ENCODE results near the gene L2HGDH.

L2HGDH gene

DNA sequence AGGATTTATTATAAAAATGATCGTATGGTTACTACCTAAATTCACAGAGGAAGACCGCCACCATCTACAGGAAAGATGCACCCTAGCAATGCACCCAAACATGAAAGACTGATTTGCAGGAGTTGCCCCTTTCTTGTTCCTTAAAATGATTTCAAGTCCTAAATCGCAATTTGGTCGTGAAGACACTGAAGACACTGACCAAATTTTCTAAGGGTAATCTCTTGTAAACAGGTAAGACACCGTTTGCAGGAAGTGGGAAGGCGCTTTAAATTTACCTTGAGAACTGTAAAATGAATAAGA lies 81.7 kb downstream of the L2HGDH start:
- TF ChIP-seq CTCF (IDR thresholded peaks at IDR 0.05; ENCODE audit: low read depth, low read length) = no peak
- in situ Hi-C loops (cut with HindIII; ENCODE audit: low sequenced_read_pairs) = no loop called here
- peak overlapping the region; percentile 85 for H3K4me3 ChIP-seq (ENCODE audit: low read depth, low read length)

DNA sequence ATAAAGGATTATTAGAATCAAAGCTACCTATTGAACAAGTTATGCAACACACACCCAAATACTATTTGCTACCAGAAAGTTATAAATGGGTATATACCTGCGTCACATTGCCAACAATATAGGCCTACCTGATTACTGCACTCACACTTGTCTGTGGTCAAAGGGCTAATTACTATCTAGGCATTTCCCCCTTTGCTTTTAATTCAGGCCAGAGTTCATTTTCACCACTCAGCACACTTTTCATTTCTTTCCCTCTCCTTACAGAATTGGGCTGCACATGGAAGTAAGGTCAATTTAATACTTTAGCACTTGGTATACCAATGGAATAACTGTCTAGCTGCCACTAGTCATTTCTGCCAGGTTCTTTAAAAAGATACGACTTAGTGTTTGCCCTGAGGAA lies 82.3 kb downstream of the L2HGDH start:
- in situ Hi-C loops (cut with HindIII; ENCODE audit: low sequenced_read_pairs) = no loop called here
- peak overlapping the region; percentile 85 for H3K4me3 ChIP-seq (ENCODE audit: low read depth, low read length)
- TF ChIP-seq CTCF (IDR thresholded peaks at IDR 0.05; ENCODE audit: low read depth, low read length) = no peak
- DNase-seq (ENCODE audit: low read depth, low spot score) = no peak

More for the DNA sequence above, 81.7 kb downstream of the L2HGDH start:
- no peak for DNase-seq (ENCODE audit: low read depth, low spot score)

DNA sequence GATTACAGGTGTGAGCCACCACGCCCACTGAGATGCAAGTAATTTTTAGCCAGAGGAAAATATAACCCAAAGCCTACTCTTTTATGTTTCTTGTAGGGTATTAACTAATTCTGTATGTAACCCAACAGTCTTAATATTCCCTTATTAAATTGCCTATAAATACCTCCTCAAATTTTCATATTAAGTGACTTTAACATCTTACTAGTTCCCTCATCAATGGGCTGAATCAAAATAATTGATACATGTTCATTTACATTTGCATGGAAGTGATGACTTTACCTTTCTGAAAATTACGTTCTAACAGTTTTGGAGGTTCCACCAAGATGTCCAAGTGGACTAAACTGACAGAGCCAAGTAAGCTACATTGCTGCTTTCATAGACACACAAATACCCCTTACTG lies 83.7 kb downstream of the L2HGDH start:
- in situ Hi-C loops (cut with HindIII; ENCODE audit: low sequenced_read_pairs) = no loop called here
- TF ChIP-seq CTCF (IDR thresholded peaks at IDR 0.05; ENCODE audit: low read depth, low read length) = no peak
- no peak for DNase-seq (ENCODE audit: low read depth, low spot score)
- H3K4me3 ChIP-seq (ENCODE audit: low read depth, low read length) = no peak overlapping the region

- DNase-seq (ENCODE audit: low read depth, low spot score) = no peak
- in situ Hi-C loops (cut with HindIII; ENCODE audit: low sequenced_read_pairs) = no loop called here
- TF ChIP-seq CTCF (IDR thresholded peaks at IDR 0.05; ENCODE audit: low read depth, low read length) = no peak
- no peak overlapping the region for H3K4me3 ChIP-seq (ENCODE audit: low read depth, low read length)
Measured at GRCh38 chr14:50225974-50226297, 86.1 kb downstream of the L2HGDH start.

GRCh38 chr14:50225067-50225973 lies 86.7 kb downstream of the L2HGDH start:
- in situ Hi-C loops (cut with HindIII; ENCODE audit: low sequenced_read_pairs) = no loop called here
- TF ChIP-seq CTCF (IDR thresholded peaks at IDR 0.05; ENCODE audit: low read depth, low read length) = no peak
- H3K4me3 ChIP-seq (ENCODE audit: low read depth, low read length) = no peak overlapping the region
- peak; percentile 85 for DNase-seq (ENCODE audit: low read depth, low spot score)

DNA sequence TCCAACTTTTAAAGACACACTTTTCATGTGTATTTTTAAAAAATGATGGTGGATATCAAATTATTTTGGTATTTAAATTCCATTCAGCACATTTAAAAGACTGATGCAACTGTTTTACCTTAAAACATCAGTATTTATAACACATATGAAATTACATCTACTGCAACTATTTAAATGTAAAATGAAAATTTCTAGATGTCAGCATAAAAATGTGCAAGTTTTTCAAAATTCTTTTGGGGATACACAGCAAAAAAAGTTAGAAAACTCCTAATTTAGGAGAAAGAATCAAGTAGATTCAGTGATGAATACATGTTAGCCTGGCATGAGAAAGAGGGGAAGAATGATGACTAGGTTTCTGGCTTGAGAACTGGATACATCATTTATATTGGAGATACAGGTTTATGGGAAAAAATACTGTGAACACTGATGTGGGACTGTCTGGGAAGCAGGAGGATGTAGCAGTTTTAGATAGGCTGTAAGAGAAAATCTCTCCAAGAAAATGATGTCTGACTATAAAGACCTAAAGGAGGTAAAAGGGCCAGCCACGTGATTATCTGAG lies 89.9 kb downstream of the L2HGDH start:
- TF ChIP-seq CTCF (IDR thresholded peaks at IDR 0.05; ENCODE audit: low read depth, low read length) = no peak
- no peak for DNase-seq (ENCODE audit: low read depth, low spot score)
- in situ Hi-C loops (cut with HindIII; ENCODE audit: low sequenced_read_pairs) = no loop called here
- no peak overlapping the region for H3K4me3 ChIP-seq (ENCODE audit: low read depth, low read length)
